ENCODE data around the gene GALNT15.

The GALNT15 gene

GRCh38 chr3:16233806-16234205 is 59.3 kb downstream of the GALNT15 start:
- DNase-seq: no peak

- no peak for DNase-seq
Measured at GRCh38 chr3:16234281-16234680, 59.8 kb downstream of the GALNT15 start.

- DNase-seq: no peak
Measured at GRCh38 chr3:16236030-16236639, 61.7 kb downstream of the GALNT15 start.

- no peak for DNase-seq
Measured at GRCh38 chr3:16236856-16237393, 62.4 kb downstream of the GALNT15 start.

- no peak for DNase-seq
Measured at GRCh38 chr3:16239086-16239770, 64.7 kb downstream of the GALNT15 start.

- DNase-seq: no peak
Measured at GRCh38 chr3:16239780-16240179, 65.3 kb downstream of the GALNT15 start.

GRCh38 chr3:16240229-16241023 is 65.9 kb downstream of the GALNT15 start:
- no peak for DNase-seq

- DNase-seq: no peak
Measured at GRCh38 chr3:16241225-16241624, 66.7 kb downstream of the GALNT15 start.

- DNase-seq: no peak
Measured at GRCh38 chr3:16242177-16242576, 67.7 kb downstream of the GALNT15 start.

- DNase-seq: no peak
Measured at GRCh38 chr3:16243706-16244490, 69.4 kb downstream of the GALNT15 start.

- DNase-seq: no peak
Measured at GRCh38 chr3:16245609-16246008, 71.1 kb downstream of the GALNT15 start.

- peak; percentile 75 for DNase-seq
Measured at GRCh38 chr3:16247282-16248061, 73.0 kb downstream of the GALNT15 start.

- no peak for DNase-seq
Measured at GRCh38 chr3:16248556-16248955, 74.1 kb downstream of the GALNT15 start.

GRCh38 chr3:16249336-16249735 is 74.9 kb downstream of the GALNT15 start:
- no peak for DNase-seq

- DNase-seq: no peak
Measured at GRCh38 chr3:16249886-16250285, 75.4 kb downstream of the GALNT15 start.

GRCh38 chr3:16251316-16252085 is 77.0 kb downstream of the GALNT15 start:
- no peak for DNase-seq

- no peak for DNase-seq
Measured at GRCh38 chr3:16252243-16252978, 77.9 kb downstream of the GALNT15 start.

- DNase-seq: no peak
Measured at GRCh38 chr3:16252988-16253387, 78.5 kb downstream of the GALNT15 start.

GRCh38 chr3:16253601-16254000 is 79.1 kb downstream of the GALNT15 start:
- DNase-seq: no peak

- peak; percentile 50 for DNase-seq
Measured at GRCh38 chr3:16254916-16255315, 80.4 kb downstream of the GALNT15 start.

GRCh38 chr3:16255326-16255725 is 80.8 kb downstream of the GALNT15 start:
- DNase-seq: no peak
